Adipocyte (in vitro differentiated cells): ENCODE measurements around the gene DOK4.

Experiments used
- DNase-seq: peaks from one replicate; pipeline ENCODE4 v3.0.0-alpha.2; 2015; ENCODE audit warnings: low read depth
- H3K27me3 ChIP-seq: replicated peaks from 2 replicates; pipeline ENCODE4 v1.7.0; 2013; ENCODE audit warnings: mild to moderate bottlenecking, low read length, moderate library complexity; ENCODE audit not compliant: control insufficient read depth, insufficient read depth
- H3K36me3 ChIP-seq: 2 replicates; pipeline ENCODE4 v1.7.0; 2013; ENCODE audit warnings: low read length, mild to moderate bottlenecking, moderate library complexity; ENCODE audit not compliant: control insufficient read depth, insufficient read depth, severe bottlenecking
- H3K4me1 ChIP-seq: 2 replicates; pipeline ENCODE4 v1.7.0; 2013; ENCODE audit warnings: mild to moderate bottlenecking, low read length, moderate library complexity; ENCODE audit not compliant: control insufficient read depth, insufficient read depth
- H3K4me3 ChIP-seq: 2 replicates; pipeline ENCODE4 v1.7.0; 2013; ENCODE audit warnings: mild to moderate bottlenecking, low read length, moderate library complexity
- H3K9ac ChIP-seq: 2 replicates; pipeline ENCODE4 v1.7.0; 2013; ENCODE audit warnings: mild to moderate bottlenecking, low read length, moderate library complexity
- H3K9me3 ChIP-seq: 2 replicates; pipeline ENCODE4 v1.7.0; 2013; ENCODE audit warnings: mild to moderate bottlenecking, low read length, moderate library complexity; ENCODE audit not compliant: control insufficient read depth

Gene DOK4

DNA sequence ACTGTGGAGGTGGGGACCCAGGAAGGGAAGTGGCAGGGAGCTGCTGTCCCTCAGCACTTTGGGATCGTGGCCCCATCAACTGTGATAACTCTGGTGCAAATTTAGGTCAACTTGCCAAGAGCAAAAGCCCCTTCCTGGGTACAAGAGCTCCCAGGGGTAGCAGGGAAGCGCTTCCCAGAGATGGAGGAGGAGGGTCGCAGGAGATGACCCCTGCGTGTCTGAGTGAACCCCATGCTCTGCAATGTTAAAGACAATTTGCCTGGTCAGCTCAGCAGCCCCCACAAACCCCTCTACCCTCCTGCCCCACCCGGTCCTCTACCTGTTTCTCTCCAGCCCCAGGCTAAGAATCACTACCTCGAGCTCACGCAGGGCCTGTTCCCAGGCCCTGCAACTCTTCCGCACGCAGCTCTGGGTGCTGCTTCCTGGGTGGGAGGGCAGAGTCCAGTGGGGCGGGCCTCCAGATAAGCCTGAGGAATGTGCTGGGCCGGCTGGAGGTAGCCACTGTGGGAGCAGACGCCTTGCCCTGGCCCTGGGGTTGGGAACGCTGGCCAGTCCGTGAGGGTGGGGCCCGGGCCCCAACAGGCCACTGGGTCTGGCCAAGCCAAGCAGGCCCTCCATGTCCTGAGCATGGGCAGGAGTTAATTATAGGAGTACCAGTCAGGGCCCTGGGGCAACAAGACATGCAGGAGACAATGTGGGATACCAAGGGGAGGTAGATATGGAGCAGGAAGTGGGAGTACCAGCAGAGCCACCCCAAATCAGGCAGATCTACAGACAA is 6.1 kb downstream of the DOK4 start:
- H3K36me3 ChIP-seq: no peaks in the 10 kb centered on the region
- H3K9ac ChIP-seq: peak overlapping the region; percentile 82
- no peaks in the 10 kb centered on the region for H3K9me3 ChIP-seq
- peak overlapping the region; percentile 86 for H3K4me3 ChIP-seq
- no peaks in the 10 kb centered on the region for H3K27me3 ChIP-seq
- DNase-seq: peak; percentile 49
- H3K4me1 ChIP-seq: peaks cover 20% of the 10 kb centered on the region

DNA sequence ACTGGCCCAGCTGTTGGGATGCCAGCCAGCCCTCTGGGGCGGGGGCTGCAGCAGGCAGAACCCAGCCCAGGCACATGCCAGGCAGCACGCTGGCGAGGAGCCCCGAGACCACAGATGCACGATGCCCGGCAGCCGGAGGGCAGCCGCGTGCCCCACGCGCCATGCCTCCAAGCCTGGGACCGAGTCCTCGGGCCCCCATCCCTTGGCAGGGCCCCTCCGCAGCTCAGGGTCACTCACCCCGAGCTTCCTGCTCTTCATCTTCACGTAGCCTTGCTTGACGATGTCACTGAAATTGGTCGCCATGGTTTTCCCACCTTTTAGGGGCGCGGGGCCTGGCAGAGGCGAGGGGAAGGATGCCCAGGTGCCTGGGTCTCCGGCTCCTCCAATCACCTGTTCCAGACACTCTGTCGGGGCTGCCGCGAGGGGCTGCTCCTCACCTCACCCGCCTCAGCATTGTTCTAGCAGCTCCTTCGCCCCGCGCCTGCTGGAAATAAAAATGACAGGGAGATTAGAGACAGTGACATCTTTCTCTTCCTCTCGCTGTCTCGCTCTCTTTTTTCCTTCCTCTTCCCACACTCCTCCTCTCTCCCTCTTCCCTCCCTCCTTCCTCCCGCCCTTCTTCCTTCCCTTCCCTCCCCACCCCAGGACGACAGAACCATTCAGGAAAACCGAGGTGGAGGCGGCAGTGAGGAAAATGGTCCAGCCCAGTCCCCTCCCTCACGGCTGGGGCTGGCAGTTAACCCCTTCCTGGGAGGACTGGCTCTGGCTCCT is 6.9 kb downstream of the DOK4 start:
- H3K9ac ChIP-seq: peak overlapping the region; percentile 82

DNA sequence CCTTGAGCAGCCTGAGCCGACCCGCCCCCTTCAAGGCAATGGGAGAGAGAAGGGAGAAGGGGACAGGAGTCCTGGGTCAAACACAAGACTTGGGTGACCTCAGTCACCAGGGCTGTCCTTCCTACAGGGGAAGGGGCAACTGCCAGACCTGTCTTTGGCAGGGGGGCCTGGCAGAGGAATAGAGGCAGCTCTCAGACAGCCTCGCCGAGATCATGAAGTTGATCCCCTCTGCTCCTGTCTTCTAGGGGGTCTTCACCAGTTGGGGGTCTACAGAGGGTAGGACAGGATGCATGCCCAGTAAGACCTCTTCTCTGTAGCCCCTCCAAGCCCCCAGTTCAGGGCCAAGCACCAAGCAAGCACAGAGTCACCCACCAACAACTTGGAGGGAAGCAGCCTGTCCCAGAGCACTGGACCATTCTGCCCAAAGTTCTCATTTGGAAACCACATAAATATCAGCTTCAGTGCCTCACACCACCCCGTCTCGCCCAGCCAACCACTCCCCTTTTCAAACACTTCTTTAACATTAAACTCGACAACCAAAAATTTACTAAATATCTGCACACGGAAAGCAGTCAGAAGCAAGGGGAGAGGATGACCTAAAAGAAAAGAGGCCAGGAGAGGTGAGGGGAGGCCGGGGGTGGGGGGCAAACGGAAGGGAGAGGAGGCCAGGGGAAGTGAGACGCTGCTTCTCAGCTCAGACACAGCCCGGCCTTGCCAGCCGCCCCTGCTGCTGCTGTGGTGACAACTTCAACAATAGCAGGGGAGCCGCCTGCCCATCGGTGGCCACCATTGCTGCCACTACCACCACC is 7.7 kb downstream of the DOK4 start:
- DNase-seq: no peak
- H3K9ac ChIP-seq: peak overlapping the region; percentile 82
- H3K27me3 ChIP-seq: no peaks in the 10 kb centered on the region
- H3K4me1 ChIP-seq: peaks cover 18% of the 10 kb centered on the region
- peaks cover 12% of the 10 kb centered on the region for H3K36me3 ChIP-seq
- H3K9me3 ChIP-seq: no peaks in the 10 kb centered on the region
- peak overlapping the region; percentile 86 for H3K4me3 ChIP-seq

More for the DNA sequence above, 6.9 kb downstream of the DOK4 start:
- Histone ChIP-seq H3K27me3 (no peaks in the 10 kb centered on the region), H3K4me1 (peaks cover 18% of the 10 kb centered on the region), H3K9me3 (no peaks in the 10 kb centered on the region), H3K4me3 (peak overlapping the region; percentile 86), H3K36me3 (peaks cover 4% of the 10 kb centered on the region)
- DNase-seq: peak; percentile 72

DNA sequence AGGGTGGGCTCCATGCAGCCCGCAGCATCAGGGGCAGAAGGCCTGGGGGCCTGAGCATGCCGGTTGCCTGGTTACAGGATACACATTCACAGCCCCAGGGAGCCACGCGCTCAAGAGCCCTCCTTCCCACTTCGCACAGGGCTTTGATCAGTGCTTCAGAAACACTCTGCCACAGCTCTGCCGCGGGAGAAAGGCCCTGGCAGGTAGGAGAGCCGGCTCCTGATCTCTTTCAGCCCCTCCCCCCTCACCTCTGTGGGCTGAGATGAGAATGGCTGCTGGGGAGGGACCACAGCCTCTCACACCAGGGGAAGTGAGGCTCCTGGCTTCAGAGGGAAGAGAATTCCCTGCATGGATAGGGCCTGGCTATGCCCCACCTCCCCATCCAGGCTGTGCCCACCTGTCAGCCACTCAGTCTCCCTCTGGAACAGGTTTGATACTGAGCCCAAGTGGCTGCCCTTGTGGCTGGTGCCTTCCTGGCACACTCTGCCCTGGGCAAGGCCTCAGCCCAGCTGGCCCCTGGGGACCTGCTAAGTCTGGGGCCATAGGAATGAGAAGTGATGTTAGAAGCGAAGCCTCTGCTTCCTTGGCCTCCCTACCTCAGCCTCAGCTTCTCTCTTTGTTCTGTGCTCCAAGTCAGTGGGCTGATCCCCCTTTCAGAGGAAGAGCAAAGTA is 8.6 kb downstream of the DOK4 start:
- Histone ChIP-seq H3K4me1 (peaks cover 18% of the 10 kb centered on the region), H3K27me3 (no peaks in the 10 kb centered on the region), H3K36me3 (peaks cover 22% of the 10 kb centered on the region), H3K9ac (no peak overlapping the region), H3K9me3 (no peaks in the 10 kb centered on the region), H3K4me3 (no peak overlapping the region)
- DNase-seq: no peak

GRCh38 chr16:57476546-57477410 is 9.5 kb downstream of the DOK4 start:
- H3K9me3 ChIP-seq: no peaks in the 10 kb centered on the region
- DNase-seq: no peak
- no peak overlapping the region for H3K4me3 ChIP-seq

DNA sequence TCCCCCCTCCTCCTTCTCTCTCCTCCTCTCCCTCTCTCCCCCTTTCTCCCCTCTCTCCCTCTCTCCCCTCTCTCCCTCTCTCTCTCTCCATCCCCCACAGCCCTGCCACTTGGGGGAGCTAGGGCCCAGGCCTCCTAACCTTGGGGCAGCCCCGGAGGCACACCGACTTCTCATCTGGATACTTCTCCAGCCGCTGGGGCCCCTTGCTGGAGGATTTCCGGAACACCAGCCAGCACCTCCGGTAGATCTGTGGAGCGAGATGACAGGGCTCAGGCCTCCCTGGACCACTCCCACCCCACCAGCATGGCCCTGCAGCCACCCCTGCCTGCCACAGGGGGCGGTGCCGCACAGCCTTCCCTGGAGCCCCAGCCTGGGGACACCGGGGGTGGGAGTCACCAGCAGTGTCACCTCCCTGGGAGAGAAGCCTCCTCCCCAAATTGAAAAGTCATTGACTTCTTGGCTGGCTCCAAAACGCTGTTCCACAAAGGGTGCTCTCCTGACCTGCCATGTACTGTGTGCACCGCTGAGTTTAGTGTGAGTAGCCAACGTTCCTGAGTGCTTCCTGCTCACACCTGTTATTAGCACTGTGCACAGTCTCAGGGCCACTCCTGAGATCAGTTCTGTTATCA is 10.5 kb downstream of the DOK4 start:
- DNase-seq: peak; percentile 36
- peaks cover 24% of the 10 kb centered on the region for H3K4me1 ChIP-seq
- no peaks in the 10 kb centered on the region for H3K9me3 ChIP-seq
- H3K36me3 ChIP-seq: peaks cover 30% of the 10 kb centered on the region
- no peaks in the 10 kb centered on the region for H3K27me3 ChIP-seq
- H3K4me3 ChIP-seq: no peak overlapping the region
- no peak overlapping the region for H3K9ac ChIP-seq

More at GRCh38 chr16:57476546-57477410, 9.5 kb downstream of the DOK4 start:
- Histone ChIP-seq H3K36me3 (peaks cover 24% of the 10 kb centered on the region), H3K27me3 (no peaks in the 10 kb centered on the region), H3K4me1 (peaks cover 18% of the 10 kb centered on the region), H3K9ac (no peak overlapping the region)

- H3K4me3 ChIP-seq: no peak overlapping the region
- H3K4me1 ChIP-seq: peaks cover 31% of the 10 kb centered on the region
- H3K27me3 ChIP-seq: no peaks in the 10 kb centered on the region
- H3K9ac ChIP-seq: no peak overlapping the region
- DNase-seq: no peak
- H3K9me3 ChIP-seq: no peaks in the 10 kb centered on the region
- H3K36me3 ChIP-seq: peaks cover 39% of the 10 kb centered on the region
These were observed 11.3 kb downstream of the DOK4 start for GRCh38 chr16:57474671-57475661.

- H3K4me1 ChIP-seq: peaks cover 22% of the 10 kb centered on the region
- no peak overlapping the region for H3K4me3 ChIP-seq
- no peak for DNase-seq
- peaks cover 49% of the 10 kb centered on the region for H3K36me3 ChIP-seq
- no peaks in the 10 kb centered on the region for H3K27me3 ChIP-seq
- H3K9me3 ChIP-seq: no peaks in the 10 kb centered on the region
- no peak overlapping the region for H3K9ac ChIP-seq
These were observed 12.4 kb downstream of the DOK4 start for GRCh38 chr16:57473906-57474305.

DNA sequence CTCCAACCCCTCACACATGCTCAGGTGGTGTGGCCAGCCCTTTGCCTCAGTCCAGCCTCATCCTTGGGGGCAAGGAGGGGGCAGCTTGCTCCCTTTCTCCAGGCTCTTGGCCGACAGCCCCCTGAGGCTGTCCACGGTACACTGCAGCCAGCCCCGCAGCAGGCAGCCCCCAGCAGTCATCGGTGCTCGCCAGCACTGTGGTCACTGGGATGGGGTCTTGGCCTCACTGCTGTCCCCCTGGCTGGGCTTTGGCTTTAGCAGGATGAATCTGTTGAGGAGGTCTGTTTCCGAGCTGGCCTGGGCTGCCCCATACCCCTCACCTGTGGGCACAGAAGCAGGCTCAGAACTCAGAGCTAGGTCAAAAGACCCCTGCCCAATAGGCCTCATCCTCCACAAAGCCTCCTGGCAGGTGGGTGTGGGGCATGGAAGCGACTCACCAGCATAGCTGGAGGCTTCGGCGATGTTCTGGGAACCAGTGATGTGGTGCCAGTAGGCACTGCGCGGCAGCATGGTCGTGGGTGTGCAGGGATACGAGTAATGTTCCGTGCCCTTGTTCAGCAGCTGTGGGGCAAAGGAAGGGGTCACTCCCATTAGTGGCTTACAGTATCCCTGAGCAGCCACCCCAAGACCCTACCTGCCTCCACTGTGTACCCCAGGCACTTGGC is 13.0 kb downstream of the DOK4 start:
- no peak overlapping the region for H3K9ac ChIP-seq
- H3K27me3 ChIP-seq: no peaks in the 10 kb centered on the region
- peaks cover 55% of the 10 kb centered on the region for H3K36me3 ChIP-seq
- no peaks in the 10 kb centered on the region for H3K9me3 ChIP-seq
- no peak for DNase-seq
- H3K4me1 ChIP-seq: peaks cover 16% of the 10 kb centered on the region
- no peak overlapping the region for H3K4me3 ChIP-seq
